ENCODE data around the gene SLC29A3.

The SLC29A3 gene

GRCh38 chr10:71326464-71326881 lies 7.4 kb downstream of the SLC29A3 start:
- H3K27me3 ChIP-seq: no peaks in the 10 kb centered on the region
- no peaks in the 10 kb centered on the region for H3K9me3 ChIP-seq
- H3K4me3 ChIP-seq (ENCODE audit: low read depth, low read length): no peak overlapping the region
- TF ChIP-seq CTCF (IDR thresholded peaks at IDR 0.05; ENCODE audit: low read depth, low read length): no peak
- no peaks in the 10 kb centered on the region for H3K4me1 ChIP-seq
- H3K36me3 ChIP-seq: no peaks in the 10 kb centered on the region
- DNase-seq: no peak

DNA sequence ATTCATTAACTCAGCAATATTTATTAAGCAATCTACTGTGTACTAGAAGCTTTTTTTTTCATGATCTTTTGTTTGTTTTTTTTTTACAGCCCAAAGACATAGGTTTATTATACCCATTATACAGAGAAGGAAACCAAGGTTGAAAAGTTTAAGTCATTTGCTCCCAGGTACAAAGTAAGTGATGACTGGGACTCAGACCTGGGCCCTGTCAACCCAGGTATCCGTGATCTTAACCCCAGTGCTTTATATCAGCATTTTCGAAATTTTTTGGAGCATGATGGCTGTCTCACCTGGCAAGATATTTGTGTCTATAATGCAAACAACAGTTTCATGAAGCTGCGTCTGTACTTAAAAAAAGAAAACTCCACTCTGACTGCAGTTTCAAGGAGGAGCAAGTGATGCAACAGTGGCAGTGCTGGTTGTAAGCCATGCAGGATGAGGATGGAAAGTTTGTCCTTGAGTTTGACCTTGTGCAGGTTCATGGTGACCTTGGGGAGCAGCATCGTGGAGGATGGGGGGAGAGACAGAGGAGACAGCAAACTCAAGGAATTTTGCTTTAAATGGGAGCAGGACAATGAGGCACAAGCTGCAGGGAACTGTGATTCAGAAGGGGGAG lies 11.8 kb downstream of the SLC29A3 start:
- Histone ChIP-seq H3K27me3 (no peaks in the 10 kb centered on the region), H3K4me1 (peaks cover 4% of the 10 kb centered on the region; the same call in 1 of the 2 replicates), H3K4me3 (ENCODE audit: low read depth, low read length) (no peak overlapping the region), H3K9me3 (no peaks in the 10 kb centered on the region), H3K36me3 (no peaks in the 10 kb centered on the region)
- TF ChIP-seq CTCF (IDR thresholded peaks at IDR 0.05; ENCODE audit: low read depth, low read length): no peak
- DNase-seq: no peak

DNA sequence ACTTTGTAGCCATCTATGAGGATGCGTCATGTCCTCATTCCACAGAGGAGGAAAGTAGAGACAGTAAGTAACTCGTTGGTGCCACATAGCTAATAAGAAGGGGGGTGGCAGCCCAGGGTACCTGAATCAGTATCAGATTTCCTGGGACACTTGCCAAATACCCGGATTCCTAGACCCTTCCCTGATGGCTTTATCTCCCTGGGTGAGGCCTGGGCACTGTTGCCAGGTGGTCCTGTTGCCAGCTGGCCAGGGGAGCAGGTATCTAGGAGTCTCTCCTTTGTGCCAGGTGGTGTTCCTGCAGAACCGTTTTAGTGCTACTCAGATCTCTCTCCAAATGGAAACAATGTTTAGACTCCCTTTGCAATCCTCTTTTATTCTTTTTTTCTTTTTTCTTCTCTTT lies 12.7 kb downstream of the SLC29A3 start:
- H3K4me3 ChIP-seq (ENCODE audit: low read depth, low read length): no peak overlapping the region
- TF ChIP-seq CTCF (IDR thresholded peaks at IDR 0.05; ENCODE audit: low read depth, low read length): no peak
- H3K4me1 ChIP-seq: peaks cover 4% of the 10 kb centered on the region; the same call in 1 of the 2 replicates
- no peaks in the 10 kb centered on the region for H3K27me3 ChIP-seq
- no peak for DNase-seq
- H3K36me3 ChIP-seq: no peaks in the 10 kb centered on the region
- no peaks in the 10 kb centered on the region for H3K9me3 ChIP-seq

GRCh38 chr10:71332466-71332865 lies 13.4 kb downstream of the SLC29A3 start:
- DNase-seq: no peak
- peaks cover 4% of the 10 kb centered on the region; the same call in 1 of the 2 replicates for H3K4me1 ChIP-seq
- no peaks in the 10 kb centered on the region for H3K27me3 ChIP-seq
- H3K4me3 ChIP-seq (ENCODE audit: low read depth, low read length): no peak overlapping the region
- TF ChIP-seq CTCF (IDR thresholded peaks at IDR 0.05; ENCODE audit: low read depth, low read length): no peak
- H3K36me3 ChIP-seq: no peaks in the 10 kb centered on the region
- no peaks in the 10 kb centered on the region for H3K9me3 ChIP-seq

DNA sequence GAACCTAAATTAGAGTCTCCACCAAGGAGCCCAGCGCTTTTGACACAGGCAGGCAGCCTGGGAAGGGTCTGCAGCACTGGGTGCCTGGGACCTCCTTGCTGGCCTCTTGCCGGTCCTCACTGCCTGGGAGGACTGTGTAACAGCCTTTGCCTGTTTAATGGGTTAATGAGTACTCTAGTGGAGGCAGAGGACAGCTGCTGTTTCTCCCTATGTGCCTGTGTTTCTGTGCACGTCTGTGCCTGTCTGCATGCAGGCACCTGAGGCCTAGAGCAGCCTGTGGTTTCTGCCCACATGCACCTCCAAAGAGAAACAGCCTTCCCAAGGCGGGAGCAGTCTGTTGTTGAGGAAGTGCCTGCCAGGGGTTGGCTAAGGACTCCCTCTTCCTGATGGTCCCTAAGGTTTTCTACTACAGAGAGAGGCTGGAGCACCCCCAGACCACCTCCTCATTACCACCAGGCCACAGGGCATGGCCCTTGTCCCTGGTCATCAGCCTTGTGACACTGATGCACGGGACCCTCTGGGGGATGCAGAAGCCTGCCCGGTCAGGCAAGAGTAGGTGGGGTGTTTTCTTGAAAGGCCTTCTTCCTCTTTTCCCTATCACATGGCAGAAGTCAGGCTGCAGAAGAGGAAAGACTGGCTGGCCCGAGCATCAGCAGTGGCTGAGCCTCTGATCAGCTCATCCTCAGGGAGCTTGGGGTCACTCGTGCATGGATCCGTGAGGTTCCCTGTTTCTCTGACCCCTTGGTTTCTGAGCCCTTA lies 14.2 kb downstream of the SLC29A3 start:
- TF ChIP-seq CTCF (IDR thresholded peaks at IDR 0.05; ENCODE audit: low read depth, low read length): no peak
- DNase-seq: peak; percentile 56
- Histone ChIP-seq H3K9me3 (no peaks in the 10 kb centered on the region), H3K27me3 (no peaks in the 10 kb centered on the region), H3K36me3 (no peaks in the 10 kb centered on the region), H3K4me3 (ENCODE audit: low read depth, low read length) (no peak overlapping the region), H3K4me1 (peaks cover 4% of the 10 kb centered on the region; the same call in 1 of the 2 replicates)

- no peak overlapping the region for H3K4me3 ChIP-seq (ENCODE audit: low read depth, low read length)
- H3K9me3 ChIP-seq: no peaks in the 10 kb centered on the region
- no peak for DNase-seq
- no peaks in the 10 kb centered on the region for H3K36me3 ChIP-seq
- no peaks in the 10 kb centered on the region for H3K27me3 ChIP-seq
- no peak for TF ChIP-seq CTCF (IDR thresholded peaks at IDR 0.05; ENCODE audit: low read depth, low read length)
- peaks cover 9% of the 10 kb centered on the region for H3K4me1 ChIP-seq
Observed at GRCh38 chr10:71334221-71334791, 15.2 kb downstream of the SLC29A3 start.

All from BE2C (cell line).